ENCODE measurements around the gene ATP2C1.

The ATP2C1 gene

DNA sequence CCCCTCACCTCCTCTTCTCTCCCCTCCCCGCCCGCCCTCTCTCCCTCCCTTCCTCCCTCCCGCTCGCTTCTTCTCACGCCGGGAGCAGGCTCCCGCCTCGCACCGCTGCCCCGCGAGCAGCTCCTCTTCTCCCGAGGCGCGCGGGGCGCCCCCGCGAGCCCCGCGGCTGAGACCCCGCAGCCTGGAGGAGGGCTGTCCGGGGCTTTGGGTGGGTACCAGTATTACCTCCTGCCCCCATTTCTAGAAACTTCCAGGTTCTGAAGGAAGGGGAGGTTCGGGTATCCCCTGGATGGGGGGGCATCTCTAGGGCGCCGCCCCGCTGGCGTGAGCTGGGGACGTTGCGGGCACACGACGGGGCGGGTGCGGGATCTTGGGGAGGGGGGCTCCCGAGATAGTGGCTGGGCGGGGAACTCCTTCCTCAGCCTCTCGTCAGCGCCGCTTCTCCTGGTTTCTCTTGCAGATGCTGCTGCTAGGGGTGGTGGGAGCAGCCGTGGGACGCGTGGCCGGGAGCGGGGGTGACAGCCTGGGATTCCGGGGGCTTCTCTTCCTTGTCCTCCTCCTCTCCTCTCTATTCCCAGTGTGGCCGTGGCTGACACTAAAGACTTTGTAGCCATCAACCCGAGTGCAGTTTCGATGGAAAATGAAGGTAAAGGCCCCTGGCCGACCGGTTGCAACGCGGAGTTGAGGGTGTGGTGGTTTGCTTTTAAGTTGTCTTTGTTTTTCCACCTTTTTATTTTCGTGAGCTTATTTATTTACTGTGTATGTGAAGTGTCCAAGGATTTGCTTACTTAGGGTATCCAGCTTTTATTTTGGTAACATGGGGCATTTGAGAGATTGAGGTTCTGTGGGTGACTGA is 474 bp downstream of the ATP2C1 start:
- Histone ChIP-seq H3K9me3 (ENCODE audit: control insufficient read depth, low read length) (no peaks in the 10 kb centered on the region), H3K27ac (peak overlapping the region; percentile 97)

DNA sequence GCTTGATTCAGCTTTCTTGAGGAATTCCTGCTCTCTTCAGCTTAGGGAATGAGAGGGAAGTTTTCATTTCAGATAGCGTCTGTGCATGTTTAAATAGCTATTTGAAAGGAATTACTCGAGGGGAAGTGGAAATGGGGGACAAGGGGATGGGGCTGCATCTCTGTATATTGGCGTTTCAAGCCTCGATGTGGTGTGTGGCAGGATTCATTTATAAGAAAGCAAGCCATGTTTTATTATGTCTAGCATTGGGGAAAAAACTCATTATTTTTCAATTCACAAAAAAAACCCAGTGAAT is 1.0 kb downstream of the ATP2C1 start:
- no peak for TF ChIP-seq CTCF (IDR thresholded peaks at IDR 0.05)
- H3K4me3 ChIP-seq (ENCODE audit: low read depth, low read length), result peak overlapping the region; percentile 82
- H3K27me3 ChIP-seq (ENCODE audit: control insufficient read depth, insufficient read depth, low read length), result no peaks in the 10 kb centered on the region
- peak overlapping the region; percentile 97 for H3K27ac ChIP-seq
- H3K4me2 ChIP-seq (ENCODE audit: low read length), result peak overlapping the region; percentile 88
- H3K9me3 ChIP-seq (ENCODE audit: control insufficient read depth, low read length), result no peaks in the 10 kb centered on the region
- peak overlapping the region; percentile 99 for H2AFZ ChIP-seq
- no peaks in the 10 kb centered on the region for H3K4me1 ChIP-seq
- H3K9ac ChIP-seq, result no peak overlapping the region
- no peaks in the 10 kb centered on the region for H3K36me3 ChIP-seq (ENCODE audit: control insufficient read depth, insufficient read depth, low read length)
- H3K79me2 ChIP-seq, result peaks cover 5% of the 10 kb centered on the region

More for the DNA sequence above, 474 bp downstream of the ATP2C1 start:
- peak overlapping the region; percentile 99 for H2AFZ ChIP-seq
- peak overlapping the region; percentile 82 for H3K4me3 ChIP-seq (ENCODE audit: low read depth, low read length)
- TF ChIP-seq CTCF (IDR thresholded peaks at IDR 0.05), result no peak
- H3K27me3 ChIP-seq (ENCODE audit: control insufficient read depth, insufficient read depth, low read length), result no peaks in the 10 kb centered on the region
- H3K4me1 ChIP-seq, result no peaks in the 10 kb centered on the region
- peak overlapping the region; percentile 33 for H3K9ac ChIP-seq
- peaks cover 5% of the 10 kb centered on the region for H3K79me2 ChIP-seq
- peak overlapping the region; percentile 88 for H3K4me2 ChIP-seq (ENCODE audit: low read length)
- no peaks in the 10 kb centered on the region for H3K36me3 ChIP-seq (ENCODE audit: control insufficient read depth, insufficient read depth, low read length)

- TF ChIP-seq CTCF (IDR thresholded peaks at IDR 0.05), result no peak
- peak overlapping the region; percentile 88 for H3K4me2 ChIP-seq (ENCODE audit: low read length)
- H3K4me3 ChIP-seq (ENCODE audit: low read depth, low read length), result peak overlapping the region; percentile 82
- peaks cover 2% of the 10 kb centered on the region for H3K4me1 ChIP-seq
- H2AFZ ChIP-seq, result no peak overlapping the region
- H3K27ac ChIP-seq, result no peak overlapping the region
- H3K79me2 ChIP-seq, result peaks cover 5% of the 10 kb centered on the region
- H3K9ac ChIP-seq, result no peak overlapping the region
- H3K9me3 ChIP-seq (ENCODE audit: control insufficient read depth, low read length), result no peaks in the 10 kb centered on the region
- H3K36me3 ChIP-seq (ENCODE audit: control insufficient read depth, insufficient read depth, low read length), result no peaks in the 10 kb centered on the region
- no peaks in the 10 kb centered on the region for H3K27me3 ChIP-seq (ENCODE audit: control insufficient read depth, insufficient read depth, low read length)
These were observed 2.0 kb downstream of the ATP2C1 start for GRCh38 chr3:130895690-130896488.

- Histone ChIP-seq H3K79me2 (peaks cover 5% of the 10 kb centered on the region), H3K27ac (no peak overlapping the region), H3K9ac (no peak overlapping the region), H3K36me3 (ENCODE audit: control insufficient read depth, insufficient read depth, low read length) (no peaks in the 10 kb centered on the region), H3K4me2 (ENCODE audit: low read length) (no peak overlapping the region), H3K27me3 (ENCODE audit: control insufficient read depth, insufficient read depth, low read length) (no peaks in the 10 kb centered on the region), H3K4me3 (ENCODE audit: low read depth, low read length) (no peak overlapping the region), H2AFZ (no peak overlapping the region), H3K9me3 (ENCODE audit: control insufficient read depth, low read length) (no peaks in the 10 kb centered on the region), H3K4me1 (peaks cover 8% of the 10 kb centered on the region)
- TF ChIP-seq CTCF (IDR thresholded peaks at IDR 0.05), result no peak
These were observed 3.4 kb downstream of the ATP2C1 start for GRCh38 chr3:130897316-130897715.
